Colonic mucosa (tissue), 4 donors: ENCODE measurements around the gene SPESP1. TPM values are rescaled to one million over a fixed set of nuclear protein-coding genes. Genes with fewer than 3 reads are reported as not detected.

Experiments
- DNase-seq: peaks from one replicate; pipeline ENCODE4 v3.0.0-alpha.2; 2020
- H3K27ac ChIP-seq: fragments of 200-600 bp; one replicate; pipeline ENCODE4 v1.8.0; 2021
- H3K27me3 ChIP-seq: fragments of 200-600 bp; one replicate; pipeline ENCODE4 v1.8.0; 2021
- H3K36me3 ChIP-seq: fragments of 200-600 bp; one replicate; pipeline ENCODE4 v1.8.0; 2021
- H3K4me1 ChIP-seq: fragments of 200-600 bp; one replicate; pipeline ENCODE4 v1.8.0; 2021; ENCODE audit warnings: mild to moderate bottlenecking
- H3K4me3 ChIP-seq: fragments of 200-600 bp; one replicate; pipeline ENCODE4 v1.8.0; 2021
- H3K9ac ChIP-seq, 2 donors: one replicate each; pipeline ENCODE4 v1.7.0; 2013; ENCODE audit warnings: control low read depth in 2 of 2, low read depth in 2 of 2, low read length in 2 of 2
- H3K9me3 ChIP-seq: fragments of 200-600 bp; one replicate; pipeline ENCODE4 v1.8.0; 2021
- intact Hi-C: fragments of 100-400 bp; cut with DNase I; formaldehyde crosslinking; loops from one replicate; pipeline ENCODE4 v1.14.1; 2022
- total RNA-seq, 2 donors: library from RNA; stranded (reverse); fragmentation: NEBNext Ultra II Directional in 1 of 2; extraction: Animal tissue kit (Norgen Biotek cat#: 25700) in 1 of 2; gene quantifications; one replicate each; pipeline ENCODE4 v1.2.1, GENCODE V29; 2021
- TF ChIP-seq, protein P1 (sequence below): fragments of 200-600 bp; IDR thresholded peaks from one replicate; pipeline ENCODE4 v1.8.0; 2022; ENCODE audit warnings: antibody characterized with exemption, mild to moderate bottlenecking
- donor health status: healthy.
- donor health status: DM: no; HTN: no; CAD: no.
- donor health status: DM: no; HTN: no; CAD: no.

The SPESP1 gene
- total RNA-seq, 2 donors from 2014 or later: 4.2 to 5.9 TPM

DNA sequence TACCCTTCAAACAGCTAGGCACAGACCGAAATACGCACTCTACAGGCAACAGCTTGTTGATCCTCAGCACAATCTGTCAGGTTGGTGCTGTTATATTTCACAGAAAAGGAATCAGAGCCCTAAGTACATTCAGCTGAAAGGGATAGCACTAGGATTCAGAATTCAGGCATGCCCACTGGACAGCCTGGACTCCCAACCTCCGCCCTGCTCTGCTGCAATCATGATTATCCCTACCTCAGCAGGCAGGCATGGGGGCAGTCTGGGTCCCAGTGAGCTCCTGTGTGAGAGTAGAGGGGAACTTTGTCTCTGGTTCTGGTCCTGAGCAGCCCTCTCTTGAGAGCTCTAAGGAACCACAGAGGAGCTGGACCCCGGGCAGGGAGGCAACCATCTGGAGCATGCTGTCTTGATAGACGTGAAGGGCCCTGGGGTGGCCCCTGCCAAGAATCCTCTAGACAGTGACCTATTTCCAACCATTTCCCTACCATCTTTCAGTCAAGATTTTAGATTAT, 60.7 kb downstream of the SPESP1 start:
- H3K27me3 ChIP-seq: no peaks in the 10 kb centered on the region
- no peaks in the 10 kb centered on the region for H3K9me3 ChIP-seq
- H3K4me3 ChIP-seq: no peak overlapping the region
- no peak for DNase-seq
- intact Hi-C loops: no loop called here
- no peak overlapping the region for H3K9ac ChIP-seq
- no peaks in the 10 kb centered on the region for H3K36me3 ChIP-seq
- no peak overlapping the region for H3K27ac ChIP-seq
- TF ChIP-seq, protein P1, sequence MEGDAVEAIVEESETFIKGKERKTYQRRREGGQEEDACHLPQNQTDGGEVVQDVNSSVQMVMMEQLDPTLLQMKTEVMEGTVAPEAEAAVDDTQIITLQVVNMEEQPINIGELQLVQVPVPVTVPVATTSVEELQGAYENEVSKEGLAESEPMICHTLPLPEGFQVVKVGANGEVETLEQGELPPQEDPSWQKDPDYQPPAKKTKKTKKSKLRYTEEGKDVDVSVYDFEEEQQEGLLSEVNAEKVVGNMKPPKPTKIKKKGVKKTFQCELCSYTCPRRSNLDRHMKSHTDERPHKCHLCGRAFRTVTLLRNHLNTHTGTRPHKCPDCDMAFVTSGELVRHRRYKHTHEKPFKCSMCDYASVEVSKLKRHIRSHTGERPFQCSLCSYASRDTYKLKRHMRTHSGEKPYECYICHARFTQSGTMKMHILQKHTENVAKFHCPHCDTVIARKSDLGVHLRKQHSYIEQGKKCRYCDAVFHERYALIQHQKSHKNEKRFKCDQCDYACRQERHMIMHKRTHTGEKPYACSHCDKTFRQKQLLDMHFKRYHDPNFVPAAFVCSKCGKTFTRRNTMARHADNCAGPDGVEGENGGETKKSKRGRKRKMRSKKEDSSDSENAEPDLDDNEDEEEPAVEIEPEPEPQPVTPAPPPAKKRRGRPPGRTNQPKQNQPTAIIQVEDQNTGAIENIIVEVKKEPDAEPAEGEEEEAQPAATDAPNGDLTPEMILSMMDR: no peak
- H3K4me1 ChIP-seq: no peaks in the 10 kb centered on the region

- Histone ChIP-seq H3K9me3 (no peaks in the 10 kb centered on the region), H3K27ac (no peak overlapping the region), H3K4me1 (no peaks in the 10 kb centered on the region), H3K27me3 (no peaks in the 10 kb centered on the region), H3K4me3 (no peak overlapping the region), H3K36me3 (no peaks in the 10 kb centered on the region), H3K9ac (no peak overlapping the region)
- DNase-seq: no peak
- intact Hi-C loops: no loop called here
- TF ChIP-seq, protein P1: no peak
Observed at GRCh38 chr15:68991723-68992122, 61.4 kb downstream of the SPESP1 start.

DNA sequence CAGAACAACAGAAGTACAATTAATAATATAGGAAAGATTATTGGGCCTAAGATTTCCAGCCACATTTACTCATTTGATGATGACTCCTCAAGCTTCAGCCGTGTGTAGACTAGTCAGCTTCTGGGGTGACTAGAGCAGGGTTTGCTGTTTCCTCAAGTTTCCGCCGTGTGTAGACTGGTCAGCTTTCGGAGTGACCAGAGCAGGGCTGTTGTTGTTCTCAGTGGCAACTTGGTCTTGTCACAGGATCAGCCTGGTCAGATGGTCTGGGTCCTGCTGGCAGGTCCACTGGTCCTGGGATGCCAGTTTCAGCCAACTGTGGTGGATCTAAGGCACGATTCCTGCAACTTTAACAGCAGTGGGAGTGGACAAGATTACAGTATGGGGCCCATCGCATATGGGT, 62.4 kb downstream of the SPESP1 start:
- Histone ChIP-seq H3K9ac (no peak overlapping the region), H3K27ac (no peak overlapping the region), H3K9me3 (no peaks in the 10 kb centered on the region), H3K36me3 (no peaks in the 10 kb centered on the region), H3K4me3 (no peak overlapping the region), H3K27me3 (no peaks in the 10 kb centered on the region), H3K4me1 (no peaks in the 10 kb centered on the region)
- TF ChIP-seq, protein P1: no peak
- no peak for DNase-seq
- intact Hi-C loops: no loop called here

DNA sequence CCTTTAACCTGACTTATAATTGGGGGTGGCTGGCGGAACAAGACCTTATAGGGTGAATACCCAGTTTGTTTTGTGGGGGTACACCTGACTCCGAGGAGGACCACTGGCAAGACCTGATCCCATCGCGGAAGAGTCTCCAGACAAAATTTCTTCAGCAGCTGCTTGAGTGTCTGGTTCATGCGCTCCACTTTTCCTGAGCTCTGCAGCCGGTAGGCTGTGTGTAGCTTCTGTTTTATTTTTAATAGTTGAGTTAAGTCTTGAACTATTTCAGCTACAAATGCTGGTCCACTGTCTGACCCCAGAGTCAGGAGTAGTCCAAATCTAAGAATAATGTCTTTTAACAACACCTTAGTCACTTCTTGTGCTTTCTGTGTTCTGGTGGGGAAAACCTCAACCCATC, 63.0 kb downstream of the SPESP1 start:
- Histone ChIP-seq H3K4me1 (no peaks in the 10 kb centered on the region), H3K9ac (no peak overlapping the region), H3K4me3 (no peak overlapping the region), H3K9me3 (no peaks in the 10 kb centered on the region), H3K27me3 (no peaks in the 10 kb centered on the region), H3K36me3 (no peaks in the 10 kb centered on the region), H3K27ac (no peak overlapping the region)
- TF ChIP-seq, protein P1: no peak
- no peak for DNase-seq
- intact Hi-C loops: no loop called here

DNA sequence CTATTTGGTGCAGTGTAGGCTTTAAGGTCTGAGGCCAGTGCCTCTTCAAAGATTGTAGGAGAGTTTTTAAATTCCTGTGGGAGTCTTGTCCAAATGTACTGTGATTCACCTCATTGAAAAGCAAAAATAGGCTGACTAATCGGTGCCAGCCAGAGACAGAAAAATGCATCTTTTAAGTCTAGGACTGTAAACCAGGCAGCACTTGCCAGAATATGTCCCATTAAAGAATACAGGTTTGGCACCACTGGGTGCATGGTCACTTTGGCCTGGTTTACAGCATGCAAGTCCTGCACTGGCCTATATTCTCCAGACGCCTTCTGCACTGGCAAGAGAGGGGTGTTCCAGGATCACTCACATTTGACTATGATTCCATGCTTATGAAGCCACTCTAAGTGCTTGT, 63.8 kb downstream of the SPESP1 start:
- no peaks in the 10 kb centered on the region for H3K36me3 ChIP-seq
- H3K4me3 ChIP-seq: no peak overlapping the region
- H3K9ac ChIP-seq: no peak overlapping the region
- H3K9me3 ChIP-seq: no peaks in the 10 kb centered on the region
- H3K4me1 ChIP-seq: no peaks in the 10 kb centered on the region
- H3K27me3 ChIP-seq: no peaks in the 10 kb centered on the region
- intact Hi-C loops: no loop called here
- no peak overlapping the region for H3K27ac ChIP-seq
- TF ChIP-seq, protein P1: no peak
- no peak for DNase-seq
